ENCODE measurements around the gene ACADL. TPM values are rescaled to one million over a fixed set of nuclear protein-coding genes. Genes with fewer than 3 reads are reported as not detected.

Gene ACADL
- total and polyA plus RNA-seq, 4 donors: 1.9 to 22.3 (median 15.2) TPM

GRCh38 chr2:210189452-210190138 lies 35.7 kb downstream of the ACADL start:
- WGBS: 30% methylated on average over 1 of the region's 1 CpG
- H3K4me3 ChIP-seq (ENCODE audit: low read depth in 1 of 3, low read length in 3 of 3): no peak overlapping the region
- TF ChIP-seq ZBTB33 (IDR thresholded peaks at IDR 0.05) (peak; percentile 19), HNF4G (IDR thresholded peaks at IDR 0.05) (peak; percentile 59), HNF4A (conservative IDR thresholded peaks at IDR 0.05) (peak; percentile 89 to 91), EGR1 (IDR thresholded peaks at IDR 0.05; ENCODE audit: low read depth in 2 of 2) (no peak), JUND (IDR thresholded peaks at IDR 0.05) (peak in 1 of 2 donors; percentile 30), SP1 (IDR thresholded peaks at IDR 0.05) (peak; percentile 45)
- TF ChIP-seq, protein P1, sequence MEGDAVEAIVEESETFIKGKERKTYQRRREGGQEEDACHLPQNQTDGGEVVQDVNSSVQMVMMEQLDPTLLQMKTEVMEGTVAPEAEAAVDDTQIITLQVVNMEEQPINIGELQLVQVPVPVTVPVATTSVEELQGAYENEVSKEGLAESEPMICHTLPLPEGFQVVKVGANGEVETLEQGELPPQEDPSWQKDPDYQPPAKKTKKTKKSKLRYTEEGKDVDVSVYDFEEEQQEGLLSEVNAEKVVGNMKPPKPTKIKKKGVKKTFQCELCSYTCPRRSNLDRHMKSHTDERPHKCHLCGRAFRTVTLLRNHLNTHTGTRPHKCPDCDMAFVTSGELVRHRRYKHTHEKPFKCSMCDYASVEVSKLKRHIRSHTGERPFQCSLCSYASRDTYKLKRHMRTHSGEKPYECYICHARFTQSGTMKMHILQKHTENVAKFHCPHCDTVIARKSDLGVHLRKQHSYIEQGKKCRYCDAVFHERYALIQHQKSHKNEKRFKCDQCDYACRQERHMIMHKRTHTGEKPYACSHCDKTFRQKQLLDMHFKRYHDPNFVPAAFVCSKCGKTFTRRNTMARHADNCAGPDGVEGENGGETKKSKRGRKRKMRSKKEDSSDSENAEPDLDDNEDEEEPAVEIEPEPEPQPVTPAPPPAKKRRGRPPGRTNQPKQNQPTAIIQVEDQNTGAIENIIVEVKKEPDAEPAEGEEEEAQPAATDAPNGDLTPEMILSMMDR (IDR thresholded peaks at IDR 0.05; ENCODE audit: low read depth, low read length, missing input control): no peak
- TF ChIP-seq, protein P2, sequence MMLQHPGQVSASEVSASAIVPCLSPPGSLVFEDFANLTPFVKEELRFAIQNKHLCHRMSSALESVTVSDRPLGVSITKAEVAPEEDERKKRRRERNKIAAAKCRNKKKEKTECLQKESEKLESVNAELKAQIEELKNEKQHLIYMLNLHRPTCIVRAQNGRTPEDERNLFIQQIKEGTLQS (IDR thresholded peaks at IDR 0.05): no peak
- peaks cover 0 to 6% (median under 1%) of the 10 kb centered on the region in 4 donors for H3K9me3 ChIP-seq (ENCODE audit: control insufficient read depth in 4 of 4, low read length in 3 of 4)
- no peak for DNase-seq (ENCODE audit: low spot score)
- peaks cover 0 to 13% (median 8%) of the 10 kb centered on the region in 4 donors for H3K4me1 ChIP-seq (ENCODE audit: control insufficient read depth in 4 of 4, insufficient read depth in 4 of 4, low read length in 3 of 4)
- H3K36me3 ChIP-seq (ENCODE audit: control insufficient read depth in 4 of 4, insufficient read depth in 3 of 4, low read depth in 1 of 4, low read length in 3 of 4): peaks cover 0 to 2% (median 0%) of the 10 kb centered on the region in 4 donors
- H3K9ac ChIP-seq (ENCODE audit: low read depth in 1 of 2, low read length in 2 of 2): peak overlapping the region in 1 of 2 donors; percentile 47
- H3K27me3 ChIP-seq (ENCODE audit: control insufficient read depth in 4 of 4, insufficient read depth in 4 of 4, low read length in 3 of 4): no peaks in the 10 kb centered on the region
- H3K27ac ChIP-seq (ENCODE audit: low read depth in 1 of 2, low read length in 2 of 2): peak overlapping the region; percentile 6 to 63

DNA sequence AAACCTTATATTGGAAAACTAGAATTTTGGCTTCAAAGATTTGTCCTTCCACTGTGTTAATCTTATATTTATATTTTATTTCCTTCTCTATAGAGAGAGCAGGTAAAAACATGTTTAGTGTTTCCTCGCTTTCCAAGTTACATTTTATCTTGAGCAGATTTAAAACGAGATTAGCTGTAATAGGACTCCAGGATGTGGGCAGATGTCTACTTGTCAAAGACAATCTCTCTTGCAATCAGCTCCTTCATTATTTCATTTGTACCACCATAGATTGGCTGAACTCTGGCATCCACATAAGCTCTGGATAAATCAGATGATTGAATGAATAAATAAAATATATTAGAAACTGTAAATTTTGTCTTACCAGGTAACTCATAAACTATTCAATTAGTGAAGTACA lies 36.5 kb downstream of the ACADL start:
- Histone ChIP-seq H3K4me1 (ENCODE audit: control insufficient read depth in 4 of 4, insufficient read depth in 4 of 4, low read length in 3 of 4) (peaks cover 0 to 9% (median 6%) of the 10 kb centered on the region in 4 donors), H3K9me3 (ENCODE audit: control insufficient read depth in 4 of 4, low read length in 3 of 4) (peaks cover 0 to 10% (median 1%) of the 10 kb centered on the region in 4 donors), H3K4me3 (ENCODE audit: low read depth in 1 of 3, low read length in 3 of 3) (no peak overlapping the region), H3K36me3 (ENCODE audit: control insufficient read depth in 4 of 4, insufficient read depth in 3 of 4, low read depth in 1 of 4, low read length in 3 of 4) (peaks cover 0 to 2% (median 0%) of the 10 kb centered on the region in 4 donors), H3K9ac (ENCODE audit: low read depth in 1 of 2, low read length in 2 of 2) (no peak overlapping the region), H3K27me3 (ENCODE audit: control insufficient read depth in 4 of 4, insufficient read depth in 4 of 4, low read length in 3 of 4) (no peaks in the 10 kb centered on the region), H3K27ac (ENCODE audit: low read depth in 1 of 2, low read length in 2 of 2) (no peak overlapping the region)
- DNase-seq (ENCODE audit: low spot score): no peak
- TF ChIP-seq RAD21 (IDR thresholded peaks at IDR 0.05): no peak
- 77% methylated on average over 2 of the region's 2 CpGs for WGBS

DNA sequence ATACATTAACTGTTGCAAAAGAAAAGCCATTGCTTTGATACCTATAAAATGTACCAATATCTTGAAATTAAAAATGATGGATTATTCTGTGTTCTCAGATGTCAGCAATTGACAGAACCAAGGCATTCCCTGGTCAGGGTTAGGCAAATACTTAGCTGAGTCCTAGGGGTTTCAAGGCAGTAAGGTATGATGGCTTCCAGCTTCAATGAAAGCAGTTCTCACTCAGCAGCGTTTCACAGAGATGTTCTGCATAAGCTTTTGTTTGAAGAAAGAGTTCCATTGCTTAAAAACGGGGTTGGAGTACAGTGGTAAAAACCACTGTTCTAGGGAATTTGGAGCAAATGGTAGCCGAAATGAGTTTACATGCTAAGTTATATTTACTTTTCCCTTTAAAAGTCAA lies 37.1 kb downstream of the ACADL start:
- H3K27me3 ChIP-seq (ENCODE audit: control insufficient read depth in 4 of 4, insufficient read depth in 4 of 4, low read length in 3 of 4): no peaks in the 10 kb centered on the region
- peaks cover 0 to 2% (median 0%) of the 10 kb centered on the region in 4 donors for H3K36me3 ChIP-seq (ENCODE audit: control insufficient read depth in 4 of 4, insufficient read depth in 3 of 4, low read depth in 1 of 4, low read length in 3 of 4)
- no peak overlapping the region for H3K4me3 ChIP-seq (ENCODE audit: low read depth in 1 of 3, low read length in 3 of 3)
- peaks cover 0 to 9% (median 6%) of the 10 kb centered on the region in 4 donors for H3K4me1 ChIP-seq (ENCODE audit: control insufficient read depth in 4 of 4, insufficient read depth in 4 of 4, low read length in 3 of 4)
- peaks cover 0 to 10% (median 1%) of the 10 kb centered on the region in 4 donors for H3K9me3 ChIP-seq (ENCODE audit: control insufficient read depth in 4 of 4, low read length in 3 of 4)
- H3K9ac ChIP-seq (ENCODE audit: low read depth in 1 of 2, low read length in 2 of 2): no peak overlapping the region
- 87% methylated on average over 3 of the region's 3 CpGs for WGBS
- DNase-seq (ENCODE audit: low spot score): no peak
- no peak overlapping the region for H3K27ac ChIP-seq (ENCODE audit: low read depth in 1 of 2, low read length in 2 of 2)
- TF ChIP-seq NR2F2 (IDR thresholded peaks at IDR 0.05): no peak
- no peak for TF ChIP-seq SP1 (IDR thresholded peaks at IDR 0.05)
- TF ChIP-seq FOXA2 (IDR thresholded peaks at IDR 0.05): no peak
- TF ChIP-seq FOXA1 (IDR thresholded peaks at IDR 0.05): no peak
- TF ChIP-seq, protein P2 (IDR thresholded peaks at IDR 0.05): no peak
- TF ChIP-seq HNF4G (IDR thresholded peaks at IDR 0.05): no peak
- no peak for TF ChIP-seq HNF4A (conservative IDR thresholded peaks at IDR 0.05)
- TF ChIP-seq, protein P3, sequence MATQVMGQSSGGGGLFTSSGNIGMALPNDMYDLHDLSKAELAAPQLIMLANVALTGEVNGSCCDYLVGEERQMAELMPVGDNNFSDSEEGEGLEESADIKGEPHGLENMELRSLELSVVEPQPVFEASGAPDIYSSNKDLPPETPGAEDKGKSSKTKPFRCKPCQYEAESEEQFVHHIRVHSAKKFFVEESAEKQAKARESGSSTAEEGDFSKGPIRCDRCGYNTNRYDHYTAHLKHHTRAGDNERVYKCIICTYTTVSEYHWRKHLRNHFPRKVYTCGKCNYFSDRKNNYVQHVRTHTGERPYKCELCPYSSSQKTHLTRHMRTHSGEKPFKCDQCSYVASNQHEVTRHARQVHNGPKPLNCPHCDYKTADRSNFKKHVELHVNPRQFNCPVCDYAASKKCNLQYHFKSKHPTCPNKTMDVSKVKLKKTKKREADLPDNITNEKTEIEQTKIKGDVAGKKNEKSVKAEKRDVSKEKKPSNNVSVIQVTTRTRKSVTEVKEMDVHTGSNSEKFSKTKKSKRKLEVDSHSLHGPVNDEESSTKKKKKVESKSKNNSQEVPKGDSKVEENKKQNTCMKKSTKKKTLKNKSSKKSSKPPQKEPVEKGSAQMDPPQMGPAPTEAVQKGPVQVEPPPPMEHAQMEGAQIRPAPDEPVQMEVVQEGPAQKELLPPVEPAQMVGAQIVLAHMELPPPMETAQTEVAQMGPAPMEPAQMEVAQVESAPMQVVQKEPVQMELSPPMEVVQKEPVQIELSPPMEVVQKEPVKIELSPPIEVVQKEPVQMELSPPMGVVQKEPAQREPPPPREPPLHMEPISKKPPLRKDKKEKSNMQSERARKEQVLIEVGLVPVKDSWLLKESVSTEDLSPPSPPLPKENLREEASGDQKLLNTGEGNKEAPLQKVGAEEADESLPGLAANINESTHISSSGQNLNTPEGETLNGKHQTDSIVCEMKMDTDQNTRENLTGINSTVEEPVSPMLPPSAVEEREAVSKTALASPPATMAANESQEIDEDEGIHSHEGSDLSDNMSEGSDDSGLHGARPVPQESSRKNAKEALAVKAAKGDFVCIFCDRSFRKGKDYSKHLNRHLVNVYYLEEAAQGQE (IDR thresholded peaks at IDR 0.05): no peak
- TF ChIP-seq YY1 (IDR thresholded peaks at IDR 0.05): no peak
- TF ChIP-seq EGR1 (IDR thresholded peaks at IDR 0.05; ENCODE audit: low read depth in 2 of 2): no peak
- TF ChIP-seq MAX (IDR thresholded peaks at IDR 0.05): no peak
- no peak for TF ChIP-seq JUND (IDR thresholded peaks at IDR 0.05)
- TF ChIP-seq TAF1 (conservative IDR thresholded peaks at IDR 0.05): no peak
- TF ChIP-seq GABPA (IDR thresholded peaks at IDR 0.05 in 1 of 2, conservative IDR thresholded peaks at IDR 0.05 in 1 of 2): no peak
- no peak for TF ChIP-seq RAD21 (IDR thresholded peaks at IDR 0.05)
